Lung (tissue), 12 donors: ENCODE results near the gene GABBR2. TPM values are rescaled to one million over a fixed set of nuclear protein-coding genes. Genes with fewer than 3 reads are reported as not detected.

Source experiments
- ATAC-seq: fragments of 200-7000 bp; cut with Tn5 transposase; one replicate; pipeline ENCODE4 v1.9.1; 2020; ENCODE audit warnings: moderate number of reproducible peaks; ENCODE audit not compliant: insufficient read depth, low FRiP score
- DNase-seq, 3 donors: peaks; one replicate each; pipeline ENCODE4 v3.0.0-alpha.2; 2013 to 2017
- H3K27ac ChIP-seq, 2 donors: one replicate each; pipeline ENCODE4 v1.5.1; 2013; ENCODE audit warnings: mild to moderate bottlenecking in 2 of 2, moderate library complexity in 2 of 2, control low read depth in 1 of 2, inconsistent platforms in 1 of 2, low read depth in 1 of 2, low read length in 1 of 2
- H3K27me3 ChIP-seq, 3 donors: one replicate each; pipeline ENCODE4 v1.5.1; 2013; ENCODE audit warnings: low read length in 2 of 3; ENCODE audit not compliant: control insufficient read depth in 3 of 3, insufficient read depth in 3 of 3
- H3K36me3 ChIP-seq, 4 donors: one replicate each; pipeline ENCODE4 v1.5.1; 2013; ENCODE audit warnings: low read length in 4 of 4, mild to moderate bottlenecking in 1 of 4, moderate library complexity in 1 of 4; ENCODE audit not compliant: control insufficient read depth in 4 of 4, insufficient read depth in 4 of 4
- H3K4me1 ChIP-seq, 5 donors: one replicate each; pipeline ENCODE4 v1.5.1; 2013; ENCODE audit warnings: low read length in 5 of 5, mild to moderate bottlenecking in 2 of 5, moderate library complexity in 1 of 5; ENCODE audit not compliant: control insufficient read depth in 5 of 5, insufficient read depth in 5 of 5
- H3K4me3 ChIP-seq: one replicate; pipeline ENCODE4 v1.5.1; 2013; ENCODE audit warnings: mild to moderate bottlenecking, control low read depth, moderate library complexity
- H3K9ac ChIP-seq, 2 donors: one replicate each; pipeline ENCODE4 v1.5.1; 2013; ENCODE audit warnings: low read length in 2 of 2, control low read depth in 1 of 2; ENCODE audit not compliant: insufficient read depth in 1 of 2
- H3K9me3 ChIP-seq, 4 donors: one replicate each; pipeline ENCODE4 v1.5.1; 2013; ENCODE audit warnings: low read length in 3 of 4, mild to moderate bottlenecking in 1 of 4, moderate library complexity in 1 of 4; ENCODE audit not compliant: control insufficient read depth in 4 of 4, insufficient read depth in 3 of 4
- CTCF ChIP-seq: IDR thresholded peaks from 2 replicates; pipeline ENCODE4 v1.5.1; 2012; ENCODE audit warnings: mild to moderate bottlenecking; ENCODE audit errors: control extremely low read depth, extremely low read depth
- WGBS, 2 donors: extraction: QIAGEN DNeasy Blood & Tissue Kit; methylation state at CpG; one replicate each; pipeline ENCODE4 v1.1.7; 2013; 5-methylcytosine and 5-hydroxymethylcytosine counted together
- polyA plus RNA-seq, 2 donors: library from polyadenylated mRNA; stranded (reverse); fragments of 200-250 nt; gene quantifications; one replicate each; pipeline ENCODE4 v1.2.1, GENCODE V29; 2013
- total RNA-seq, 2 donors: library from RNA; depleted of rRNA in 1 of 2; stranded (reverse); fragments of >200 nt in 1 of 2; gene quantifications; one replicate each; pipeline ENCODE4 v1.2.1, GENCODE V29; 2014 to 2021
- donor health status: control.
- donor health status: control.
- donor health status: Bipolar disorder and iron deficiency.
- donor health status: healthy.
- donor health status: DM: yes; HTN: yes; CAD: no.

Gene GABBR2
- total and polyA plus RNA-seq, 4 donors, result 0.40 to 1.8 (median 0.64) TPM

DNA sequence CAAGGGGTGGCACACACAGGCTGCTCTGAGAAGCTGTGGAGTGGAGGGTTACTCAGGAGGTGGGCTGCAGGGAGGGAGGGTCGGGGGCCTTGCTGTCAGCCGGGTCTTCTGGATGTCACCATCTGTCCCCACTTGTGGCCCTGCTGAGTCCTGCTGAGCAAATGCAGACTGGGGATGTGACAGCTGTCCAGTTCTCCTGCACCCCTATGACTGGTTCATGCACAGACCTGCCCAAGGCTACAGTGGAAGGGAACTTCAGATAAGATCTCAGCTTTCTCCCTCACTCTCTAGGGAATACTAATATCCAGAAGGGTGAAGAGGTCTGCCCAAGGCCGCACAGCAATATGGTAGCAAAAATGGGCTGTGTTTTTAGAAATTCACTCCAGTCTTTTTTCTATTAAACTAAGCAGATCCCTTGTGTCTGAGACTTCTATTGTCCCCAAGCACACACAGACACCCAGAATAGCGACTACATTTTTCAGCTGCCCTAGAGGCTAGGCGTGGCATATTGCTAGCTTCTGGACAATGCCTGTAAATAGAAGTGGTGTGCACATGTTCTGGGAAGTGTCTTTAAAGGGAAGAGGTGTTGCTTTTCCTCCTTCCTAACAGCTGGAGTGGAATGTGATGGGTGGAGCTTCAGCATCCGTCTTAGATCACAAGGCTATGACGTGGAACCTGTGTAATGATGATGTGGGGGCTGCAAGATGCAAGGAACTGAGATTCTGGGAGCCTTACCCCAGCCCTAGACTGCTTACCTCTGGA is 402.2 kb downstream of the GABBR2 start:
- Histone ChIP-seq H3K36me3 (no peaks in the 10 kb centered on the region), H3K9ac (no peak overlapping the region), H3K27me3 (no peaks in the 10 kb centered on the region), H3K4me1 (peaks cover 0 to 2% (median 0%) of the 10 kb centered on the region in 5 donors), H3K4me3 (no peak overlapping the region), H3K27ac (no peak overlapping the region), H3K9me3 (no peaks in the 10 kb centered on the region)
- ATAC-seq (no peak), DNase-seq (no peak)
- no peak for TF ChIP-seq CTCF
- 68 to 71% methylated on average over 7 of the region's 7 CpGs for WGBS, 2 donors

- no peak overlapping the region for H3K27ac ChIP-seq
- H3K4me1 ChIP-seq, result peaks cover 0 to 2% (median 0%) of the 10 kb centered on the region in 5 donors
- no peaks in the 10 kb centered on the region for H3K36me3 ChIP-seq
- DNase-seq (no peak), ATAC-seq (no peak)
- H3K9ac ChIP-seq, result no peak overlapping the region
- no peaks in the 10 kb centered on the region for H3K9me3 ChIP-seq
- no peak for TF ChIP-seq CTCF
- WGBS, 2 donors, result 93 to 95% methylated on average over 4 of the region's 4 CpGs
- no peak overlapping the region for H3K4me3 ChIP-seq
- H3K27me3 ChIP-seq, result no peaks in the 10 kb centered on the region
Measured at GRCh38 chr9:98304381-98304780, 404.4 kb downstream of the GABBR2 start.

DNA sequence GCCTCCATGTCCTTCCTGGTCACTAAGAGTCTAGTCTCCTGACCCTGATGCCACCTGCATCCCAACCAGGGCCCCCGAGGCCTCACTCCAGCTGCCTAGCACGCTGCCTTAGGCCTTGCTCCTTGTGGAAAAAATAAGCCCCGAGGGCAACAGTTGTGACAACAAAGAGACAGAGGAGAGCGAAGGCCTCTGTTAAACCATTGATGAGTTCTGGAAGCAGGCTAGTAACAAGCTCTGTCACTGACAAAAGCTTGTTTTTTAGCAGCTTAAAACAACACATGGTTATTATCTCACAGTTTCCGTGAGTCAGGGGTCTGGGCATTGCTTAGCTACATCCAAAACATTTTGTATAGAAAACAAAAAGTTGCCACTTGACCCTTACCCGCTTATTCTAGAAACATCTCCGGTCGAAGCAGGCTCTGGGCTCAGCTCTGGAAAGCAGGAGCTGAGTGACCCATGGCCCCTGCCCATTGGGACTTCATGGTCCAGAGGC is 405.1 kb downstream of the GABBR2 start:
- no peak overlapping the region for H3K4me3 ChIP-seq
- TF ChIP-seq CTCF, result no peak
- H3K9me3 ChIP-seq, result no peaks in the 10 kb centered on the region
- DNase-seq (no peak), ATAC-seq (no peak)
- peaks cover 0 to 2% (median 0%) of the 10 kb centered on the region in 5 donors for H3K4me1 ChIP-seq
- no peaks in the 10 kb centered on the region for H3K36me3 ChIP-seq
- H3K27me3 ChIP-seq, result no peaks in the 10 kb centered on the region
- WGBS, 2 donors, result 90 to 91% methylated on average over 8 of the region's 8 CpGs
- H3K27ac ChIP-seq, result no peak overlapping the region
- H3K9ac ChIP-seq, result no peak overlapping the region
